MM.1S (cell line): Measurements from ENCODE around the gene SEMA6B.

Experiments used
- DNase-seq: peaks from one replicate; pipeline ENCODE4 v3.0.0-alpha.2; 2015
- H2AFZ ChIP-seq: fragments of 300-600 bp; sonication (generic); 2 replicates; pipeline ENCODE4 v1.6.0; 2016; ENCODE audit warnings: antibody characterized with exemption, low read length
- H3F3A ChIP-seq: fragments of 300-600 bp; sonication (generic); 2 replicates; pipeline ENCODE4 v1.6.1; 2016; ENCODE audit warnings: mild to moderate bottlenecking, antibody characterized with exemption, low read length, moderate library complexity, mixed read lengths; ENCODE audit not compliant: insufficient read depth
- H3K27ac ChIP-seq: fragments of 300-600 bp; sonication (generic); 2 replicates; pipeline ENCODE4 v1.5.1; 2016; ENCODE audit warnings: mild to moderate bottlenecking, low read length
- H3K27me3 ChIP-seq: fragments of 300-600 bp; sonication (generic); replicated peaks from 2 replicates; pipeline ENCODE4 v1.6.0; 2016; ENCODE audit warnings: low read length; ENCODE audit not compliant: insufficient read depth
- H3K36me3 ChIP-seq: fragments of 300-600 bp; sonication (generic); replicated peaks from 2 replicates; pipeline ENCODE4 v1.6.1; 2016; ENCODE audit warnings: mild to moderate bottlenecking, low read length, mixed read lengths; ENCODE audit not compliant: insufficient read depth
- H3K4me1 ChIP-seq: fragments of 300-600 bp; sonication (generic); 2 replicates; pipeline ENCODE4 v1.6.1; 2016; ENCODE audit warnings: low read length, mixed read lengths
- H3K4me2 ChIP-seq: fragments of 300-600 bp; sonication (generic); 2 replicates; pipeline ENCODE4 v1.6.0; 2016; ENCODE audit warnings: low read depth, low read length
- H3K4me3 ChIP-seq: fragments of 300-600 bp; sonication (generic); 2 replicates; pipeline ENCODE4 v1.5.1; 2016; ENCODE audit warnings: low read length, mixed read lengths
- H3K79me2 ChIP-seq: fragments of 300-600 bp; sonication (generic); 2 replicates; pipeline ENCODE4 v1.6.1; 2016; ENCODE audit warnings: mixed run types, low read length, mixed read lengths
- H3K9ac ChIP-seq: fragments of 300-600 bp; sonication (generic); 2 replicates; pipeline ENCODE4 v1.6.1; 2016; ENCODE audit warnings: low read length, mixed read lengths
- H3K9me2 ChIP-seq: fragments of 300-600 bp; sonication (generic); replicated peaks from 2 replicates; pipeline ENCODE4 v1.6.1; 2016; ENCODE audit warnings: mild to moderate bottlenecking, low read length, mixed read lengths; ENCODE audit not compliant: insufficient read depth
- H3K9me3 ChIP-seq: fragments of 300-600 bp; sonication (generic); replicated peaks from 2 replicates; pipeline ENCODE4 v1.6.1; 2016; ENCODE audit warnings: mild to moderate bottlenecking, low read length, mixed read lengths; ENCODE audit not compliant: insufficient read depth
- H4K20me1 ChIP-seq: fragments of 300-600 bp; sonication (generic); 2 replicates; pipeline ENCODE4 v1.6.1; 2016; ENCODE audit warnings: mild to moderate bottlenecking, low read length, moderate library complexity, mixed read lengths; ENCODE audit not compliant: insufficient read depth
- EZH2 ChIP-seq: fragments of 300-600 bp; sonication (generic); optimal IDR thresholded peaks from 2 replicates; pipeline ENCODE3; 2017; ENCODE audit warnings: low read depth, mild to moderate bottlenecking, antibody characterized with exemption, low read length, mixed read lengths
- EZH2phosphoT487 ChIP-seq: fragments of 300-600 bp; sonication (generic); IDR thresholded peaks from 2 replicates; pipeline ENCODE4 v1.6.1; 2018; ENCODE audit warnings: antibody characterized with exemption, low read length
- TF ChIP-seq, protein P1 (sequence below): fragments of 300-600 bp; sonication (generic); IDR thresholded peaks from 2 replicates; pipeline ENCODE4 v1.5.1; 2016; ENCODE audit warnings: antibody characterized with exemption, low read length, mixed read lengths

SEMA6B gene

GRCh38 chr19:4519172-4519496 lies 40.4 kb downstream of the SEMA6B start:
- Histone ChIP-seq H3K27ac (no peak overlapping the region), H3K4me1 (no peaks in the 10 kb centered on the region), H4K20me1 (no peaks in the 10 kb centered on the region), H3K4me2 (no peak overlapping the region), H3K27me3 (peaks cover 87% of the 10 kb centered on the region), H3K9me2 (no peaks in the 10 kb centered on the region), H2AFZ (no peak overlapping the region), H3K36me3 (no peaks in the 10 kb centered on the region), H3K9ac (no peak overlapping the region), H3K79me2 (no peaks in the 10 kb centered on the region), H3F3A (no peaks in the 10 kb centered on the region), H3K4me3 (no peak overlapping the region), H3K9me3 (no peaks in the 10 kb centered on the region)
- no peak for TF ChIP-seq EZH2
- TF ChIP-seq, protein P1, sequence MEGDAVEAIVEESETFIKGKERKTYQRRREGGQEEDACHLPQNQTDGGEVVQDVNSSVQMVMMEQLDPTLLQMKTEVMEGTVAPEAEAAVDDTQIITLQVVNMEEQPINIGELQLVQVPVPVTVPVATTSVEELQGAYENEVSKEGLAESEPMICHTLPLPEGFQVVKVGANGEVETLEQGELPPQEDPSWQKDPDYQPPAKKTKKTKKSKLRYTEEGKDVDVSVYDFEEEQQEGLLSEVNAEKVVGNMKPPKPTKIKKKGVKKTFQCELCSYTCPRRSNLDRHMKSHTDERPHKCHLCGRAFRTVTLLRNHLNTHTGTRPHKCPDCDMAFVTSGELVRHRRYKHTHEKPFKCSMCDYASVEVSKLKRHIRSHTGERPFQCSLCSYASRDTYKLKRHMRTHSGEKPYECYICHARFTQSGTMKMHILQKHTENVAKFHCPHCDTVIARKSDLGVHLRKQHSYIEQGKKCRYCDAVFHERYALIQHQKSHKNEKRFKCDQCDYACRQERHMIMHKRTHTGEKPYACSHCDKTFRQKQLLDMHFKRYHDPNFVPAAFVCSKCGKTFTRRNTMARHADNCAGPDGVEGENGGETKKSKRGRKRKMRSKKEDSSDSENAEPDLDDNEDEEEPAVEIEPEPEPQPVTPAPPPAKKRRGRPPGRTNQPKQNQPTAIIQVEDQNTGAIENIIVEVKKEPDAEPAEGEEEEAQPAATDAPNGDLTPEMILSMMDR = no peak
- no peak for TF ChIP-seq EZH2phosphoT487
- DNase-seq = no peak

GRCh38 chr19:4518345-4519171 lies 40.9 kb downstream of the SEMA6B start, which contains the start of gene PLIN4:
Gene PLIN4, minus strand, starts transcription at chr19:4518486. Its CDS starts 214 bp downstream, at chr19:4518272.
- H3K4me3 ChIP-seq = no peak within 1 kb of the TSS
- peaks cover 87% of the 10 kb centered on the region for H3K27me3 ChIP-seq
- no peaks in the 10 kb centered on the region for H3K36me3 ChIP-seq
- no peaks in the 10 kb centered on the region for H4K20me1 ChIP-seq
- no peak for DNase-seq
- no peaks in the 10 kb centered on the region for H3K9me3 ChIP-seq
- no peak within 1 kb of the TSS for H3K9ac ChIP-seq
- TF ChIP-seq, protein P1 = no peak
- TF ChIP-seq EZH2phosphoT487 = no peak
- TF ChIP-seq EZH2 = no peak
- H3K9me2 ChIP-seq = no peaks in the 10 kb centered on the region
- H3K79me2 ChIP-seq = no peaks in the 10 kb centered on the region
- H3K4me2 ChIP-seq = no peak within 1 kb of the TSS
- H2AFZ ChIP-seq = no peak within 1 kb of the TSS
- H3K4me1 ChIP-seq = no peaks in the 10 kb centered on the region
- no peaks in the 10 kb centered on the region for H3F3A ChIP-seq
- no peak within 1 kb of the TSS for H3K27ac ChIP-seq

- Histone ChIP-seq H3K4me2 (no peak overlapping the region), H3K9me2 (no peaks in the 10 kb centered on the region), H3K9ac (no peak overlapping the region)
These were observed 41.9 kb downstream of the SEMA6B start for GRCh38 chr19:4517451-4518057.

More at GRCh38 chr19:4517451-4518057, 41.9 kb downstream of the SEMA6B start:
- H3K27me3 ChIP-seq = peaks cover 82% of the 10 kb centered on the region
- no peak overlapping the region for H3K4me3 ChIP-seq
- TF ChIP-seq EZH2phosphoT487 = 0 out of 2 replicates have a peak, but pooled peaks have one; percentile 41
- TF ChIP-seq, protein P1 = no peak
- H3K79me2 ChIP-seq = no peaks in the 10 kb centered on the region
- H2AFZ ChIP-seq = no peak overlapping the region
- no peaks in the 10 kb centered on the region for H3K4me1 ChIP-seq
- no peaks in the 10 kb centered on the region for H4K20me1 ChIP-seq
- H3F3A ChIP-seq = no peaks in the 10 kb centered on the region
- no peak overlapping the region for H3K27ac ChIP-seq
- H3K36me3 ChIP-seq = no peaks in the 10 kb centered on the region
- H3K9me3 ChIP-seq = no peaks in the 10 kb centered on the region
- no peak for DNase-seq
